ENCODE data around the gene ARID5B.

DNA sequence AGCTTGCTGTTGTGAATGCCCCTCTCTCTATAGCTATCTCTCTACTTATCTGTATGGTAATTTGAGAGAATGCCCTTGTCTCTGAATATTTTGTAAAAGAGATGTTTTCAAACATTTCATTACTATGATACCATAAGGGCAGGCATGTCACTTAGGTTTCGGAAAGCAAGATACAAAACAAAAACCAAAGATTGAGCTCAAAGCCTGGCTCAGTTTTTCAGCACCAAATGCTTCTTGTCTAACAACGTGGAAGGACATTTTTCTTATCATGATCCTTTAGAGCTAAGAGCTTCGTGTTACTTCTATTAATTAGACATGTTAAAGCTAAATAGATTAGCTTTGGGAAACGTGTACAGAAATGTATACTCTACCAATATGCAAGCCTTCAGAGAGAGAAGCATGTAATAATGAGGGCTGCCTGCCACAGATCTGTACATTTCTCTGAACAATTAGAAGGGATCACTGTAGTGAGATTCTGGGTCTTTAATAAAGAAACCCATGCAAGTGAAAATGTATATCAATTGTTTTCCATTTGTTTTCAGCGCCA, 148.9 kb downstream of the ARID5B start:
- TF ChIP-seq, protein P1, sequence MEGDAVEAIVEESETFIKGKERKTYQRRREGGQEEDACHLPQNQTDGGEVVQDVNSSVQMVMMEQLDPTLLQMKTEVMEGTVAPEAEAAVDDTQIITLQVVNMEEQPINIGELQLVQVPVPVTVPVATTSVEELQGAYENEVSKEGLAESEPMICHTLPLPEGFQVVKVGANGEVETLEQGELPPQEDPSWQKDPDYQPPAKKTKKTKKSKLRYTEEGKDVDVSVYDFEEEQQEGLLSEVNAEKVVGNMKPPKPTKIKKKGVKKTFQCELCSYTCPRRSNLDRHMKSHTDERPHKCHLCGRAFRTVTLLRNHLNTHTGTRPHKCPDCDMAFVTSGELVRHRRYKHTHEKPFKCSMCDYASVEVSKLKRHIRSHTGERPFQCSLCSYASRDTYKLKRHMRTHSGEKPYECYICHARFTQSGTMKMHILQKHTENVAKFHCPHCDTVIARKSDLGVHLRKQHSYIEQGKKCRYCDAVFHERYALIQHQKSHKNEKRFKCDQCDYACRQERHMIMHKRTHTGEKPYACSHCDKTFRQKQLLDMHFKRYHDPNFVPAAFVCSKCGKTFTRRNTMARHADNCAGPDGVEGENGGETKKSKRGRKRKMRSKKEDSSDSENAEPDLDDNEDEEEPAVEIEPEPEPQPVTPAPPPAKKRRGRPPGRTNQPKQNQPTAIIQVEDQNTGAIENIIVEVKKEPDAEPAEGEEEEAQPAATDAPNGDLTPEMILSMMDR (IDR thresholded peaks at IDR 0.05; ENCODE audit: poor library complexity) = no peak
- TF ChIP-seq EZH2 (IDR thresholded peaks at IDR 0.05; ENCODE audit: borderline replicate concordance) = no peak
- TF ChIP-seq EZH2phosphoT487 (IDR thresholded peaks at IDR 0.05; ENCODE audit: low read depth, severe bottlenecking, unreplicated experiment) = no peak
